CD4-positive, alpha-beta T cell treated with Interleukin-10 for 1 hour (primary cell): ENCODE data around the gene PLA2G2C.
"Not testable (repeated sequence)": the region's sequence is repeated elsewhere in the genome, so short reads cannot be mapped to it uniquely, and the experiment has no call there.

Source experiments
- DNase-seq: peaks from one replicate; pipeline ENCODE4 v3.0.0-alpha.2; 2020

Gene PLA2G2C

DNA sequence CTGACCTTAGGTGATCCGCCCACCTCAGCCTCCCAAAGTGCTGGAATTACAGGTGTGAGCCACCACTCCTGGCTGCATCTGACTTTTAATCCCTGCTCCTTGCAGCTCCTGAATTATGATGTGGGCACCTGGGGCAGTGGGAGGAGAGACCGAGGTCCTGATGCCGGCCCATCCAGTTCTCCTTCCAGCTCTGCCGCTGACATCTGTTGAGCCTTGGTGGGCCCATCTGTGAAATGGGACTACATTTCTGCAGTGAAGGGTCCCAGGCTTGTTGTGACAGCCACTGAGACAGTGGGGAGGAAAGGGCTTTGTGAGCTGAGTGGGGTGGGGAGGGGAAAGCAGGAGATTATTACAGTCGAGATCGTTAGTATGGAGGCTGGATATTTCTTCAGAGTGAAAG lies 35.3 kb downstream of the PLA2G2C start:
- DNase-seq: no peak

DNA sequence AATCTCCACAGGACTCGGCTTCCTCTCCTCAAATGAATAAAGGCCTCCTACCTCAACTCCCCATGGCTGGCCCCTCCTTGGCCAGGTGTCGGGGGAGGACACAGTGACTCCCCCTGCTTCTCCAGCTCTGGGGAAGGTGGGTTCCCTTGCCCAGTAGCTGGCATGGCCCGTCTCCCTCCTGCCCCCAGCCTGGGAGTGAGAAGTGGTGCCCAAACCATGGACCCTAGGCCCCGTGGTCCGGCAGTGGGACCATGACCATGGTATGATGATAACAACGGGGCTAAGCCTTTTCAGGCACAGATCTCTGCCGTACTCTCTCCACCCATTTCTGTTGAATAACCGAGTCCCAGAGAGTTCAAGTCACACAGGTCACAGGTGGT lies 36.0 kb downstream of the PLA2G2C start:
- no peak for DNase-seq

- DNase-seq: no peak
These were observed 36.6 kb downstream of the PLA2G2C start for GRCh38 chr1:20149601-20150325.

DNA sequence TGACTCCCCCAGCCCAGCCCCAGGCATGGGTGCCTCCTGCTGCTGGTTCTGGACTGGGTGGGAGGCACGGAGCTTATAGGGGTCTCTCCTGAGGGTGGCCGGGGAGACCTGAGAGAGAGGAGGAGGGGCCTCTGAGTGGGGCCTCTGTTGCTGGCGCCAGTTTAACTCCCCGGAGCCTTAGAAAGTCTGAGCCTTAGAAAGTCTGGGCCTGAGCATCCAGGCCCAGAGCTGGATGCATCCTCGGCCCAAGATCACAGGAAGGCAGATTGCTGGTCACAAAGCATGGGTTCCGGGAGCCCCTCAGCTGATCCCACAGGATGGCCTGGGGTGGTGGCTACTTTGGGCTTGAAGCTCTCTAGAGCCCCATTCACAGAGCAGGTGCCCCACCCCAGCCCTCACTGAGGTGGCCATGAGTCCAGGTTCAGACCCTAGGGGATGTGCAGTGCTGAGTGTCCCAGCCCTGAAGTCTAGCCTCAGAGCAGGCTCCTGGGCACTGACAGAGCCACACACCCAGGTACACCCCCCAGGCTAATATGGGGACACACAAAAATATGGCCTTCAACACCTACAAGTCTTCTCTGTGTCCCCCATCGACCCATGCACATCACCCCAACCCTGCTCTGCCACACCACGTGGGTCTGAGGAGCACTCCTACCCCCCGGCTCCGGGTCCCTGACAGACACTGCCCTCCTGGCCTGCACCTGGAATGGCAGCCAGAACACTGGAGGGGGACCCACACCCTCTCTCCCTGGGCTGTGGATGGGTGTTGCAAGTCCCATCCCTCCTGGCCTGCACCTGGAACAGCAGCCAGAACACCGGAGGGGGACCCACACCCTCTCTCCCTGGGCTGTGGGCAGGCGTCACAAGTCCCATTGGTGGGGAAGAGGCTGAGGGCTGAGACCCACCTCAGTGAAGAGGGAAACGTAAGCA lies 37.5 kb downstream of the PLA2G2C start:
- DNase-seq: no peak

- no peak for DNase-seq
These were observed 38.3 kb downstream of the PLA2G2C start for GRCh38 chr1:20147846-20148570.

DNA sequence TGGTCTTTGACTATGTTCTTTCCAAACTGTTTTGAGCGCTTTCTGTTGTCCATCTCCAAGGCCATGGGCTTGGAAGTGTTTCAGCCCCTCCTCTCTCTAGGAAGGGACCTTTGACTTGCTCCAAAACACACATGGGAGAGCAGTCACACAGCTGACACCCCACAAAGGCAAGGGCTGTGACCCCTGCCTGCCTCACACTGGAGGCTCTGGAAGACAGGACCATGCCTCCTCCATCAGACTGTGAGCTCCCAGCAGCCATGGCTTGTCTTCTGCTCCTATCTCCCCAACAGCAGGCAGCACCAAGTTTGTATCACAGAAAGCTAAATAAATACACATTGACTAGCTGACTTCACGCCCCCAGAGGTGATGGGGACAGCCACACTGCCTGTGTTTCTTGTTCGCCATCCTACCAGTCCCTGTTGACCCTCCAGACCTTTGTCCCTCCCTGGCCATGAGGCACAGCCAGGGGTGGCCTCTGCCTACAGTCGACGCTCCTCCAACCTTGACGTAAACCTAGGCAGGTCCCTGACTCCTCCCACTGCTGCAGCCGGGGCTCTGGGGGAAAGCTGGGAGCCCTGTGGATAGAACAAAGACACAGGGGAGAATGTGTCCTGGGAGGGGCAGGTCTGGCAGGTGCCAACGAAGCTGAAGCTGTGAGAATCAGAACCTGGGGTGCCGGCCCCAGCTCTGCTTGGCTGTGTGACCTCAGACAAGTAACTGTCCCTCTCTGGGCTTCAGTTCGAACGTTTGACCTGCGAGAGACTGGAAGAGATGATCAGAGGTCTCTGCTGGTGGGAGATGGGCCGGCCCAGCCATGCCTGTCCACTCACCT lies 42.4 kb downstream of the PLA2G2C start:
- no peak for DNase-seq

- DNase-seq: no peak
These were observed 43.0 kb downstream of the PLA2G2C start for GRCh38 chr1:20143318-20143717.

DNA sequence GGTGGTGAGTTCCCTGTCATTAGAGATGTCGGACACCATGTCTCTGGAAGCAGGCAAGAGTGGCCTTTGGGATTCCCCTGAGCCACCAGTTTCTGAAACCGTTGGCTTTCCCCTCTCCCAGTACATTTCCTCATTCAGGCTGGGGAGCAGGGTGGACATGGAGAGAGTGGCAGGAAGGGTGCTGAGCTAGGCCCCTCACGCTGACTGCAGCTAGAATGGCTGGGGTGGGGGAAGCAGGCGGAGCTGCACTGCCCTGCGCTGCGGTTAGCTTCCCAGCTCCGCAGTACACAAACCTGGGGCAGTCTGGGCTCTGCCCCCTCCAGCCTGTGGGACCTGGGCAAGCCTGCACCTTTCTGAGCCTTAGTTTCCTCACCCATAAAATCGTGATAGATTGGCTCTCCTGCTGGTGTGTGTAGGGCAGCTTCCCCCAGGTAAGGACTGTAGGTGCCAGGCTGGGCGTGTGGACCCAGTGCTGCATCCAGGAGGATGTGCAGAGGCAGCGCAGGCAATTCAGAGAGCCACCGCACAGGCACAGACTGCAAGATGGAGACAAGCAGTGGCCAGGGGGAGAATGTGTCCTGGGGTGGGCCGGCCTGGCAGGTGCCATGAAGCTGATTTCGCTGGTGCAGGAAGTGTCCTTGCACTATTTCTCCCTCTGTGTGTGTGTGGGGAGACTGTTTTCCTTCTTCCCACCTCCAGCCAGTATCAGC lies 44.2 kb downstream of the PLA2G2C start:
- no peak for DNase-seq

DNA sequence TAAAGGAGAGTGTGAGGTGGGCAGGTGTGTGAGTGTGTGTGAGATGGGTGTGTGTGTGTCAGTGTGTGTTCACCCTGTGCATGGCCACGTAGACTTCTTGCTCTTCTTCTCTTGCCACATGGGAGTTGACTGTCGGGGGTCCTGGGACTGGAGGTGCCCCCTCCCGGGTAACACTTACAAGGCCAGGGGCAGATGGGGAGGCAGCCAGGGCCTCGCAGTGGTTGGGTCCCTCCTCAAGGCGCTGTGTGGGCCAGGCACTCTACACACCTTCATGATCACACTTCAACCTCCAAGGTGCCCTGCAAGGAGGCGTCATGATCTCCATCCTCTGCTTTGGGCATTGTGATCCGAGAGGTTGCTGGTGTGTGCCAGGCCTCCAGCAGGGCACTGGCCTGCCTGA lies 44.9 kb downstream of the PLA2G2C start:
- DNase-seq: no peak

DNA sequence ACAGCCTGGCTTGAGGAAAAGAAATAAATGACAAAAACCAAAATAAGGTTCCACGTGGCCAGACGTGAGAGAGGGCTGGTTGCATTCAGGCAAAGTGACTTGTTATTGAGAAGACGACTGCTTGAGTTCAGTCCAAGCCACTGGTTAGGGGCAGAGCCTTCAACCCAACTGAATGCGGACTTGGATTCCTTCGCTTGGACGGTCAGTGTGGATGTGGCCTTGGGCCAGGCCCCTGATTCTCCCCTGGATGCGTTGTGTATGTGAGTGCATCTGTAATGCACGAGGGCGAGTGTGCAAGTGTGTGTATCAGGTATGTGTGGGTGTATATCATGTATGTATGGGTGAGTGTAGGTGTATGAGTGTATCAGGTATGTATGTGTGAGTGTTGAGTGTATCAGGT lies 45.3 kb downstream of the PLA2G2C start:
- no peak for DNase-seq

GRCh38 chr1:20139776-20140612 lies 46.3 kb downstream of the PLA2G2C start:
- no peak for DNase-seq

DNA sequence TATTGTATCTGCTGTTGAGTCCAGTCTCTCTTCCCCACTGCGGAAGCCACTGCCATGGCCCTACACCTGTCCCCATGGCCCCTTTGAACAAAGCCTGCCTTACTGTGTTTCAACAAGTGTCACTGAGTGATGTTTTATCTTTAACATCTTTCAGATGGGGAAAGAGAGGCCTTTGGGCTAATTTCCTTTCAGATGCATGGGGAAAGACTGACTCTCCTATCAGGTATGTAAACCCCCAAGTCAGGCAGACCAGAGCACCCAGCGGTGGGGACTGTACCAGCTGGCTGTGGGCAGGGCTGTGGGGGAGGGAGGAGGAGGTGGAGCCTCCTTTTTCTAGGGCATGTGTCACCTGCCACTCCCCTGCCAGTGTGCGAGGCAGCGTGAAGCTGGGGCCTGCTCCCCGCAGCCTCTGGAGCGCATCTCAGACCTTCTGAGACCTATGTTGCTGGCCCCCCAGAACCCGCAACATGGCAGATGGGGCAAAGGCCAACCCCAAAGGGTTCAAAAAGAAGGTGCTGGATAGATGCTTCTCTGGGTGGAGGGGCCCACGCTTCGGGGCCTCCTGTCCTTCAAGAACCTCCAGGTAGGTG lies 47.3 kb downstream of the PLA2G2C start, which contains the start of gene PLA2G2F:
Gene PLA2G2F, plus strand, starts transcription at position 363 of the 590 bp plus-strand sequence. Its CDS starts 105 bp downstream, at position 468.
- DNase-seq: no peak

- no peak for DNase-seq
These were observed 48.0 kb downstream of the PLA2G2C start for GRCh38 chr1:20138346-20138745.

DNA sequence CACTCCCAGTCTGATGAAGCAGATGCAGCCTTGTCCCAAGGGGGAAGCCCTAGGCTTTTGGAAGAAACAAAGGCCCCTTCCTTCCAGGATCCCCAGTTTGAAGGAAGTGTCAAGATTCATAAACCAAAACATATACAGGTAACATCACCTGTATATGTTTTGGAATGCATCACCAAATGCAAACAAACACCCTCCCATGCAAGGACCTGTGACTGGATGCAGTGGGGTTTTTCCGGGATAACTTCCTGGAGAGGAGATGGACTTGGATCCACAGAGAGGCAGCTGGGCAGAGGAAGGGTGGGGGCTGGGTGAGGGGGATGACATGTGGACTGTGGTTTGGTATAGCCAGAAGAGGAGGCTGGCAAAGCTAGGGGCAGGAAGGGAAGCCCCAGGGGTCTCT lies 48.7 kb downstream of the PLA2G2C start:
- DNase-seq: no peak

DNA sequence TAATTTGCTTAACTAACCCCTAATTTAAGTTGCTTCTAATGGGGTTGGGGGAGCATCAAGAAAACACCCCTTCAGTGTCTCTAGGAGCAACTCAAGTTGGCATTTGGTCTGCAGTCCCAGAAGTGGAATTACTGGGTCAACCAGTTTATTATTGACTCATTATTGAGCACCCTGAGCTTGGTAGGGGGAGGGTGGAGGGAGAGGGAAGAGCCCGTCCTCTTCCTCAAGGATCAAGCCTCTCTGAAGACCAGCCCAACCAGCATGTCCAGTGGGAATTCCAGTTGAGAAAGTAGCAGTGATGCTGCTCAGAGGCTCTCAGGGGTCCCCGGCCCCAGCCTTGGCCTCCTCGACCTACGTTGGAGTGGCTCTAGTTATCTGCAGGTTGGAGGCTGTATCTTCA lies 49.3 kb downstream of the PLA2G2C start:
- DNase-seq: no peak

GRCh38 chr1:20136249-20136648 lies 50.1 kb downstream of the PLA2G2C start:
- no peak for DNase-seq

DNA sequence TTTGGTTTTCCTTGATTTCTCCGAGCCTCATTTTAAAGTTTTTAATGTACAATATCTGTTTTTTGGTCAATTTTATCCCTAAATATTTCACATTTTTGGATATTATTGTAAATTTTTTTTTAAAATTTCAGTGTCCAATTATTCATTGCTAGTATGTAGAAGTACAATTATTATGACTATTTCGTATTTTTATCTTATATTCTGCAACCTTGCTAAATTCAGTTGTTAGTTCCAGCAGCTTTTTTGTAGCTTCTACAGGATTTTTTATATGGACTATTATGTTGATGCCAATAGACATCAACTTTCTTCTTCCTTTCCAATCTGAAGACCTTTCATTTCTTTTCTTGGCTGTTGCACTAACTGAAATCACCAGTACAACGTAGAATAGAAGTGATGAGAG lies 51.3 kb downstream of the PLA2G2C start:
- DNase-seq: no peak

GRCh38 chr1:20130518-20130917 lies 55.8 kb downstream of the PLA2G2C start:
- DNase-seq: not testable (repeated sequence)

- no peak for DNase-seq
These were observed 59.4 kb downstream of the PLA2G2C start for GRCh38 chr1:20126806-20127440.
